NCI-H345 (cell line): ENCODE results near the gene APBB3.
"Not testable (repeated sequence)": the region's sequence is repeated elsewhere in the genome, so short reads cannot be mapped to it uniquely, and the experiment has no call there.

Source experiments
- DNase-seq: peaks from one replicate; lab custom pipeline; 2025; lab: John Stamatoyannopoulos, UW

The APBB3 gene, protein sequence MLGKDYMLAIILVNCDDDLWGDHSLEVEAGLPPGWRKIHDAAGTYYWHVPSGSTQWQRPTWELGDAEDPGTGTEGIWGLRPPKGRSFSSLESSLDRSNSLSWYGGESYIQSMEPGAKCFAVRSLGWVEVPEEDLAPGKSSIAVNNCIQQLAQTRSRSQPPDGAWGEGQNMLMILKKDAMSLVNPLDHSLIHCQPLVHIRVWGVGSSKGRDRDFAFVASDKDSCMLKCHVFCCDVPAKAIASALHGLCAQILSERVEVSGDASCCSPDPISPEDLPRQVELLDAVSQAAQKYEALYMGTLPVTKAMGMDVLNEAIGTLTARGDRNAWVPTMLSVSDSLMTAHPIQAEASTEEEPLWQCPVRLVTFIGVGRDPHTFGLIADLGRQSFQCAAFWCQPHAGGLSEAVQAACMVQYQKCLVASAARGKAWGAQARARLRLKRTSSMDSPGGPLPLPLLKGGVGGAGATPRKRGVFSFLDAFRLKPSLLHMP

DNA sequence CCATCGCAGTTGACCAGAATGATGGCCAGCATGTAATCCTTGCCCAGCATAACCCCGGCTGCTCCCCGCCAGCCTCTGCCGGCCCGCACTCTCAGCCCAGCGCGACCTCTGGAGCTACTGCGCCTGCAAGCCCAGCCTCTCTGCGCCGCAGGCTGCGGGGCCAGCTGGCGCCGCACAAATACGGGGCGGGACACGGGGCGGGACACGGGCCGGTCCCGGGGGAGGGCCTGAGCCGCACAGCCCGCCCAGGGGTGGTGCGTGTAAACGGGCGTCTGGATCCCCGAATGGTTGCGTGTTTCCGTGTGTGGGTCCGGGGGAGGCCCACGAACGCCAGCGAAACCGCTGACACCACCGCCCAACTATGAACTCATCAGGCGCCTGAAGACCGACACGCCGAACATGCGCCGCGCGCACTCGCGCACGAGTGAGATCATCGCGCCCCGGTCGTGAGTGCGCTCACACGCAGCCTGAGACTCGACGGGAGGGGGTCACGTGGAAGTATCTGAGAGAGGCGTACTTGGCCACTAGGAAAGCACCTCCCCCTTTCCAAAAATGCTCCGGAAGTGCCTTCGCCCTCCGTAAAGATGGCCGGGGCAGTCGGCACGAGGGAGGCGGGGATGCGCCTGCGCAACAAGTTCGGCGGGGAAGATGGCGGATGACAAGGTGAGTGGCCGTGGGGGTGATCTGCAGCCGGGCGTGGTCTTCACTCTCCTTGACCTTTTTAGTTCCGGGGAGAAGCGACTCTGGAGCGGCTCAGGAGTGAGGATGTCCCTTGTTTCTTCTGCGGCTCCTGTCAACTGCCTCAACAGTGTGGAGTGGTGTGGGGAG lies at the start of gene APBB3, which contains the start of gene SLC35A4:
Gene APBB3, minus strand, starts transcription at position 403 of the 828 bp plus-strand sequence. Its CDS starts 353 bp downstream, at position 50.
Gene SLC35A4, plus strand, starts transcription at position 633 of the 828 bp plus-strand sequence. CDS start 2,342 bp downstream, outside the sequence.
- DNase-seq = peak; percentile 99

DNA sequence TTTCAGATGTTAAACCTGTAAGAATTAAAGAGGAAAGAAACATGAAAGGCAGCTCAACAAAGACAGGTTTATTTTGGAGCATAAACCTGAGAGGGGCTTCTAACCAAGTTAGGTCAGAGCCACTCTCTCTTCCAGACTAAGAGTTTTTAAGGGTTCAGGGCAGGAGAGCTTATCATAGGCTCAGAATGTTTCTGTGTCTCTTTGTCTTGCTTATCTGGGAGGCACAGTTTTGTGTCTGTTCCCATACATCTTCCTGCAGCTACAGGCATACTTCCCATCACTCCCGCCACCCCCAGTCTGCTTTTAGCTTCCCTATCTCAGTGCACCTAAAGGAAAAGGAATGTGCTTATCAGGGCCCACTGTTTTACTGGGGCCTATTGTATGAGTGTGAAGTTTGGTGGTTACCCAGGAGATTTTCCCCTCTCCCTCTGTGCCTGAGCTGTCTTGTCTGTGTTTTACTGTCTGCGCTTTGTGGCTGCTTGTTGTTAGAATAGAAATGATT lies 46.7 kb upstream of the APBB3 start:
- DNase-seq = no peak

DNA sequence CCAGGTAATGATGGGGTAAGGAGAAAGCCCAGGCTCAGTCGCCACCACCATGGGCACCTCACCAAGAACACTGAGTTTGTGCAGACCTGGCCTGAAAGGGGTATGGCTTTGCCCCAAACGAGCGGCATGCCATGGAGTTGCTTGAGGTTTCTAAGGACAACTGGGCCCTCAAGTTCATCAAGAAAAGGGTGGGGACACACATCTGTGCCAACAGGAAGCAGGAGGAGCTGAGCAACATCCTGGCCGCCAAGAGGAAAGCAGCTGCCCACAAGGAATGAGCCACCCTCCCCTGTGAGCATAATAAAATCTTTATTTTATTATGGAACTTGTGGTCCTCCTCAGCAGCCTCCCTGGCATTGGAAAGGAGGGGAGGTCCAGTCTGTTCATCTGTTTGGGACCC lies 44.7 kb upstream of the APBB3 start:
- no peak for DNase-seq

DNA sequence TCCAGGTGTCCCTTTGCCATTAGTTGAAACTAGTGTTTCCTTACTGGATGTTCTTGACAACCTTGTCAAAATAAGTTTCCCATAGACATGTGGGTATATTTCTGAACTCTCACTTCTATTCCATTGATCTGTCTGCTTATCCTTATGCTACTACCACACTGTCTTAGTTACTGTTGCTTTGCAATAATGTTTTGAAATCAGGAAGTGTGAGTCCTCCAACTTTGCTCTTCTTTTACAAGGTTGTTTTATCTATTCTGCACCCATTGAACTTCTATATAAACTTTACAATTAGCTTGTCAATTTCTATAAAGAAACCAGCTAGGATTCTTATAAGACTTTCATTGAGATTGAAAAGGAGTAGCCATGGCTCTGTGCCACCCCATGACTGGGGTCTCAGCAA lies 44.3 kb upstream of the APBB3 start:
- DNase-seq = no peak

DNA sequence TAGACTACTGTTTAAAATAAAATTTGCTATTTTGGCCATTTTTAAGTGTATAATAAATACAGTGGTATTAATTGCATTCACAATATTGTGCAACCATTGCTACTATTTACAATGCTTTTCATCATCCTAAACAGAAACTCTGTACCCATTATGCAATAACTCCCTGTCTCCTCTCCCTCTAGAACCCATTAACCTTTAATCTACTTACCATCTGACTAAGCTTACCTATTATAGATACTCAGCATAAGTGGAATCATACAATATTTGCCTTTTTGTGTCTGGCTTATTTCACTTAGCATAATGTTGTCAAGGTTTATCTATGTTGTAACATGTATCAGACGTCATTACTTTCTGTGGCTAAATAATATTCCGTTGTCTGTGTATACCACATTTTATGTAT lies 42.6 kb upstream of the APBB3 start:
- DNase-seq = no peak

DNA sequence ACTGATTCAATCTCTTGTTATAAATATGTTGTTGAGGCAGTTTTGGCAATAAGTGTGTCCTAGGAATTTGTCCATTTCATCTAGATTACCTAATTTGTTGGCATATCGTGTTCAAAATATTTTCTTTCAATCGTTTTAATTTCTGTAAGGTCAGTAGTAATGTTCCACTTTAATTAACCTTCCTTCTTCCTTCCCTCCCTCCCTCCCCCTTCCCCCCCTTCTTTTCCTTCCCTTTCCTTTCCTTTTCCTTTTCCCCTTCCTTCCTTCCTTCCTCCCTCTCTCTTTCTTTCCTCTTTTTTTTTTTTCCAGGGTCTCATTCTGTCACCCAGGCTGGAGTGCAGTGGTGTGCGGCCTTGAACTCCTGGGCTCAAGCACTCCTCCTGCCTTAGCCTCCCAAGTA lies 41.5 kb upstream of the APBB3 start:
- no peak for DNase-seq

DNA sequence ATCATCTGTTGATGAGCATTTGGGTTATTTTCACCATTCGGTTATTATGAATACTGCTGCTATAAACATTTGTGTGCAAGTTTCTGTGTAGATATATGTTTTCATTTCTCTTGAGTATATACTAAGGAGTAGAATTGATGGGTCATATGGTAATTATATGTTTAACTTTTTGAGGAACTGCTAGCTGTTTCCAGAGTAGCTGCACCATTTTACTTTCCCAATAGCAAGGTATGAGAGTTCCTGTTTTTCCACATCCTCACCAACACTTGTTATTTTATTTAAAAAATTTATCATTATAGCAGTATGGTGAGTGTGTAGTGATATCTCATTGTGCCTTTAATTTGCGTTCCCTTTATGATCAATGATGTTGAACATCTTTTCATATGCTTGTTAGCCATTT lies 39.3 kb upstream of the APBB3 start:
- DNase-seq = no peak

DNA sequence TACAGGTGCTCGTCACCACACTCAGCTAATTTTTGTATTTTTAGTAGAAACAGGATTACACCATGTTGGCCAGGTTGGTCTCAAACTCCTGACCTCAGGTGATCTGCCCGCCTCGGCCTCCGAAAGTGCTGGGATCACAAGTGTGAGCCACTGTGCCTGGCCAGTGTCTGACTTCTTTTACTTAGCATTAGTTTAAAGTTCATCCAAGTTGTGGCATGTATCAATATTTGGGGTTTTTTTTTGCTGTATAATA lies 39.0 kb upstream of the APBB3 start:
- not testable (repeated sequence) for DNase-seq

DNA sequence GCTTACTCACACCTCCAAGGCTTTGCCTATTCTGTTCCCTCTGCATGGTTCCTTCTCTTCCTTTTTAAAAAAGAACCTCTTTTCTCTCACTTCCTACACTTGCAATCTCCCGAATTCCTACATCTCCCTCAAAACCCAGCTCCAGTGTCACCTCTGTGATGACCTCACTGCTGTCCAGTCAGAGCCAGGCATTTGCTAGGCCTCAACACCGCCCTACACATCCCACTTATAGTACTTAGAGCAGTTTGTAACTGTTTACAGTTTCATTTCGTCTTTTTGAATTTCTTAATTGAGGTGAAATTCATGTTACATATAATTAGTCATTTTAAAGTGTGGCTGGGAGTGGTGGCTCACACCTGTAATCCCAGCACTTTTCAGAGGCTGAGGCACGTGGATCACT lies 37.7 kb upstream of the APBB3 start:
- DNase-seq = no peak

DNA sequence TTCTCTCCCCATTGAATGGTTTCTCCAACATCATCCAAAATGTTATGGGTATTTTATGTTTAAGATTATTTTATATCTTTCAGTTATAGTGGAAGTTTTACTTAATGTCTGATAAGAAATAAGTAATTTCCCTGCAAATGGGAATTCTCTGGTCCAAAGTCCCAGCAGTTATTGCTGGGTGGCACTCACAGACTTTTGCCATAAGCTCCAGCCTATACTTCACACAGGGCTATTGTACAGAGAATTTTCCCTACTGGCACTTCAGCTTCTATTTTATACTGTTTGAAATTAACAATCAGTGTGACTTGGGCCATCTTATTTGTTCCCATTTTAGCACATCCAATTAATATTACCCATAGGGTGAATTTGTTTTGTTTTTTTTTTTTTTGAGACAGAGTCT lies 35.7 kb upstream of the APBB3 start:
- no peak for DNase-seq

DNA sequence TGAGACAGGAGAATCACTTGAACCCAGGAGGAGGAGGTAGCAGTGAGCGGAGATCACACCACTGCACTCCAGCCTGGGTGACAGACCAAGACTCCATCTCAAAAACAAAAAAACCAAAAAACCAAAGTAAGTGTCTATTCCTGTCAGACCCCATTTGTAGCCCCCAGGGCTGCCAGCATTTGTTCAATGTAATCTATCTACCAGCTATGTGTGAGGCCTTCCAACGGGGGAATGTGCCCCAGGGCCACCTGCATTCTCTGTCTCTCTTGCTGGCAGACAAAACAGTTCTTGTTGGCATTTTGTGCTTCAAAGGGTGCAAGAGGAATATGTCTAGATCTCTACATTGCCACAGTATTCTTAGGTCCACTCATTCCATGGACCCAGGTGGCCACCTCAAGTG lies 34.4 kb upstream of the APBB3 start:
- no peak for DNase-seq

DNA sequence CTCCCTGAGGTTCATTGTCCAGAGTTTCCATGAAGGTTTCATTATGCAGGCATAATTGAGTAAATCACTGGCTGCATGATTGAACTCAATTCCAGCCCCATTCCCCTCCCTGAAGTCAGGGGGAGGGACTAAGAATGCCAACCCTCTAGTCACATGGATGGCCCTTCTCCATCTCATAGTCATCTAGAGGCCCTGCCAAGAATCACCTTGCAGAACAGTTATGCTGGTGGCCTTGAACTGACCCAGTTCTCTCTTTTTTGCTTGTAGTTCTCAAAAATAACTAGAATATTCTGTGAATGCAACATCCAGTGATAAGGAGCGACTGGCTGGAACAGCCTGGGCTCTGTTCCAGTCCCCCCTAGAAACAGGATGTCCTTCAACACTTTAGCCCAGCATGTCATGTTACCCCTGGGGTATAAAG lies 31.9 kb upstream of the APBB3 start:
- no peak for DNase-seq

DNA sequence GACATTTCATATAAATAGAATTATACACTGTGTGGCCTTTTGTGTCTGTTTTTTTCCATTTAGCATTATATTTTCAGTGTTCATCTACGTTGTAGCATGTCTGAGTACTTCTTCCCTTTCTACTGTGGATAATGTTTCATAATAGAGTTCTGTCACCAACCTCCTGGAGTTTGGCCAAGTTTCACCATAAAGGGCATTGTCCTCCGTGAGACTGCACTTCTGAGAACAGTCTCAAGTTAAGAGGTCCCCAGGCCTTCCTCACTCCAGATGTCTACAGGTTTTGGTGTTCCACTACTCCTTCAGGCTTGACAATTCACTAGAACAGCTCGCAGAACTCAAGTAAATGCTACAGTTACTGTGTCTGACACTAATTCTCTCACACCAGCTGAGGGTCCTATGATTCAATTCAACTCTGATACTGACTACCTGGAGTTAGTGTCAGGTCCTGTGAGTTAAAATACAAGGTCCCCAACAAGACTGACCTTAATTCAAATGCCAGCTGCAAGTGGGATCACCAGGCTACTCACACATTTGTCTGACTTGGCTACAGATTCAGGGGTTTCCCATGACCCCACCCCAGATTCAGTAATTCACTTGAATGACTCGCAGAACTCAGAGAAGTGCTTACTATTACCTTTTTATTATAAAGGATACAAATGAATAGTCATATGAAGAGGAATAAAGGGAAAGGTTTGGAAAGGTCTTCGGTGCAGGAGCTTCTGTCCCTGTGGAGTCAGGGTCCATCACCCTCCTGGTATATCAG lies 31.3 kb upstream of the APBB3 start:
- peak; percentile 40 for DNase-seq

DNA sequence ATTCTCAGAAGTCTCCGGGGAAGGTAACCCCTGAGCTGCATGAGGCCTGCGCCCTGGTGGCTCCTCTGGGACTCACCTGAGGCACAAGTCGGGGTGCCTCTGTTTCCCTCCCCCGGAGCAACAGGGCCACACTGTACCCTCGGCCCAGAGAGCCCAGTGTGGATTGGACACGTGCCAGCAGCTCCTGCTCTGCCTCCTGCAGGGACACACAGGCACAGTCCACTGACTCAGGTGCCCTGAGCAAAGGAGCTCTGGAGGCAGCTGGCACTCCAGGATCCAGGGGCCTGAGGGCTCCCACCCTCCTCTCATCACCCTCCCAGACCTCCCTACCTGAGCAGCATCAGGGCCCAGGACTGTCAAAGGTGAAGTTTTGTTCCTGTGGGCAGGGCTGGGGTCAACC lies 29.8 kb upstream of the APBB3 start:
- DNase-seq = no peak

DNA sequence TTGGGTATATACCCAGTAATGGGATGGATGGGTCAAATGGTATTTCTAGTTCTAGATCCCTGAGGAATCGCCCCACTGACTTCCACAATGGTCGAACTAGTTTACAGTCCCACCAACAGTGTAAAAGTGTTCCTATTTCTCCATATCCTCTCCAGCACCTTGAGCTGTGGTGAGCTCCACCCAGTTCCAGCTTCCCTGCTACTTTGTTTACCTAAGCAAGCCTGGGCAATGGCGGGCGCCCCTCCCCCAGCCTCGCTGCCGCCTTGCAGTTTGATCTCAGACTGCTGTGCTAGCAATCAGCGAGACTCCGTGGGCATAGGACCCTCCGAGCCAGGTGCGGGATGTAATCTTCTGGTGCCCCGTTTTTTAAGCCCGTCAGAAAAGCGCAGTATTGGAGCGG lies 28.7 kb upstream of the APBB3 start:
- DNase-seq = not testable (repeated sequence)

DNA sequence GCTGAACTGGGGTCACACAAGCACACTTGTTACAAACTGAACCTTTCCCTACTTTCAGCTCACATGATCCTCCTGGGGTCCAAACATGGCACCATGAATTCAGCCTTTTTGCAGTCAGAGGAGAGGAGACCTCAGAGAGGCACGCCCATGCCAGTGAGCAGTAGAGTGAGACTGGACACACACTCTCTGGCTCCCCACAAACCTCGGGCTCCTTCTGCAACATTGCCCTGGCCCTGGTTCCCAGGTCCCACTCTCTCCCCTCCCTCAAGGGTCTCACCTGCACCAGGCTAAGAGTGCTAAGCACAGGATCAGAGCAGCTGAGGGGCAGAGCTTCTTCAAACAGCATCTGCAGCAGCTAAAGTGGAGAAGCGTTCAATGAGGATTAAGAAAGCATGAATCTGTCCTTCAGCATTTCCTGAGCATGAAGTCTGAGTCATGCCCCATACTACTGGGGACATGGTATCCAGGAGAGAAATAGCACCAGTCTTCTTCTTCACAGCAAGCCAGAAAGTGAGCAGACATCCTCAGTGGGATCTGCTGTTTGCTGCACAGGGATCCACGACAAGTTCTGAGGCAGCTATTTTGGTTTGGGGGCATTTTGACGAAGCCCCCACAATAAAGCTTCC lies 27.5 kb upstream of the APBB3 start:
- DNase-seq = no peak

DNA sequence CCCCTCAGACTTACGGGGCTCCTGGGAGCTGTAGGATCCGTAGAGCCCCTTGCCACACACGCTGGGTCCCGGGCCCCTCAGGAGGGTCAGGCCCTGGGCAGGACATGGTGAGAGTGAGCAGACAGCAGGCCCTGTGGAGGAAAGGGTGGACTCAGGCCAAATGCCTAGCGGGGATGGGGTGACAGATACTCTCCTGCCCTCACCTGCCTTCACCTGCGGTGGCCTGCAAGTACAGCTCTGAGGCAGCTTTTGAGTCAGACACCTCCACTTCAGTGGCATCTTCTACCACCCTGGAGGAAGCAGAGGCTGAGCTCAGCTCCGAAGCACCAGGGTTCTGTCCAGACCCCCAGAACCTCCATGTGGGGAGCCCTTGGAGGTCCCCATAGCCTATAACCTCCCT lies 26.5 kb upstream of the APBB3 start:
- no peak for DNase-seq

DNA sequence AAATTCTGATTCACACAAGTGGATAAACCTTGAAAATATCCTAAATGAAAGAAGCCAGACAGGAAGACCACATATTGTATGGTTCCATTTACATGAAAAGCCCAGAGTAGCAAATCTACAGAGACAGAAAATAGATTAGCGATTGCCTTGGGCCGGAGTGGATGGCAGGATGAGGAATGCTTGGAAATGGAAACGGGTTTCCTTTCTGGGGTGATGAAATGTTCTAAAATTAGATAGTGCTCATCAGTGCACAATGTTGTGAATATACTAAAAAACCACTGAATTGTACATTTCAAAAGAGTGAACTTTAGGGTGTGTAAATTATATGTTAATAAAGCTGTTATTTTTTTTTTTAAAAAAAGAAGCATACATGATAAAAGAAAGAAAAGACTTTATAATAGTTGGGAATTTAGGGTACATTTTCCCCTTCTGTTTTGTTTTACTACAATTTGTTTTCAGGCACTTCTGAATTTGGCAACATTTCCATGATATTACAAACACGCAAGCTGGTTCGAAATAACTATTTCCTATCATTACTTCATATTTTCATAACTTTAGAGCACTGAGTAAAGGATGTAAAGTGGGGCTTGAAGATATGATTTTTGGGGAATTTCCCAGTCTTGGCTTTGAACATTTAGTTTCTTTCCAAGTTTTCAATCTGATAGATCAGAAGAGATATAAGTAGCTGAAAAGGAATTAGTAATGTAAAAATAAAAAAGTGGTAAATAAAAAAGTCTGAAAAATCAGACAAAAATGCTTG lies 24.1 kb upstream of the APBB3 start:
- DNase-seq = no peak

DNA sequence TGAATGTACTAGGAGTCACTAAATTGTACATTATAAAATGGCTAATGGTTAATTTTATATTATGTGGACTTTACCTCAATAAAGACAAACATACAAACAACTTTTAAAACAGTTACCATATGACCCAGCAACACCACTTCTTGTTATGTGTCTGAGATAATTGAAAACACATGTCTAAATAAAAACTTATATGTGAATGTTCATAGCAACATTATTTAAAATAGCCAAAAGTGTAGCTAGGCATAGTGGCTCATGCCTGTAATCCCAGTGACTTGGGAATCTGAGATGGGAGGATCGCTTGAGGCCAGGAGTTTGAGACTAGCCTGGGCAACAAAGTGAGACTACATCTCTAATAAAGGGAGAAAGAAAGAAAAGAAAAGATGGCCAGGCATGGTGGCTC lies 23.1 kb upstream of the APBB3 start:
- no peak for DNase-seq

DNA sequence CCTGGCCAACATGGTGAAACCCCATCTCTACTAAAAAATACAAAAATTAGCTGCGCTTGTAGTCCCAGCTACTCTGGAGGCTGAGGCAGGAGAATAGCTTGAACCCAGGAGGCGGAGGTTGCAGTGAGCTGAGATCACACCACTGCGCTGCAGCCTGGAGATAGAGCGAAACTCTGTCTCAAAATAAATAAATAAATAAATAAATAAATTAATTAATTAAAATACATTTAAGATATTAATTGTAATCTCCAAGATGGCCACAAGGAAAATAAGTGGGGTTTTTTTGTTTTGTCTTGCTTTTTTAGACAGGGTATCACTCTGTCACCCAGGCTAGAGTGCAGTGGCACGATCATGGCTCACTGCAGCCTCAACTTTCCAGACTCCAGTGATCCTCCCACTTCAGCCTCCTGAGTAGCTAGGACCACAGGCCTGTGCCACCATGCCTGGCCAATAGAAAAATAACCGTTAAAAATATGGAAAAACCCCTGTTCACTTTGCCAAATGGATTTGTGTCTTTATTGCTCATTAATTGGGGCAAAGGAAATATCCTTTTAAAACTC lies 14.9 kb upstream of the APBB3 start:
- DNase-seq = not testable (repeated sequence)

DNA sequence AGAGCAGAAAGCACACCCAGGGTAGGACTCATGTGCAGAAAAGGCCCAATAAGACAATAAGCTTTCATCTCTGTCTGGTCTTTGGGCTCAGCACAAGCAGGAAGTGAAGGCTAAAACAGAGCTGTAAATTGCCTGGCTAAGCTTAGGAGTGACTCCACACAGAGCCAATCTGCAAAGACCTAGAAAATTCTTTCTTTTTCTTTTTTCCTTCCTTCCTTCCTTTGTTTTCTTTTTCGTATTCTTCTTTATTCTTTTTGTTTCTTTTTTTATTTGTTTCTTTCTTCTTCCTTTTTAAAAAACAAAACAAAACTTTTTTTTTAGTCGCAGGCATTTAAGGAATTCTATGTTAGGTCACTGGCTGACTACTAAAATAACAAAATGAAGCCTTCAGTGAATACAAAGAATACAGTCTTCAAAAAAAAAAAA lies 12.4 kb upstream of the APBB3 start:
- no peak for DNase-seq
